ENCODE measurements around the gene MAN1B1.

MAN1B1 gene

GRCh38 chr9:137116728-137117127 is 29.9 kb downstream of the MAN1B1 start:
- TF ChIP-seq, protein P1, sequence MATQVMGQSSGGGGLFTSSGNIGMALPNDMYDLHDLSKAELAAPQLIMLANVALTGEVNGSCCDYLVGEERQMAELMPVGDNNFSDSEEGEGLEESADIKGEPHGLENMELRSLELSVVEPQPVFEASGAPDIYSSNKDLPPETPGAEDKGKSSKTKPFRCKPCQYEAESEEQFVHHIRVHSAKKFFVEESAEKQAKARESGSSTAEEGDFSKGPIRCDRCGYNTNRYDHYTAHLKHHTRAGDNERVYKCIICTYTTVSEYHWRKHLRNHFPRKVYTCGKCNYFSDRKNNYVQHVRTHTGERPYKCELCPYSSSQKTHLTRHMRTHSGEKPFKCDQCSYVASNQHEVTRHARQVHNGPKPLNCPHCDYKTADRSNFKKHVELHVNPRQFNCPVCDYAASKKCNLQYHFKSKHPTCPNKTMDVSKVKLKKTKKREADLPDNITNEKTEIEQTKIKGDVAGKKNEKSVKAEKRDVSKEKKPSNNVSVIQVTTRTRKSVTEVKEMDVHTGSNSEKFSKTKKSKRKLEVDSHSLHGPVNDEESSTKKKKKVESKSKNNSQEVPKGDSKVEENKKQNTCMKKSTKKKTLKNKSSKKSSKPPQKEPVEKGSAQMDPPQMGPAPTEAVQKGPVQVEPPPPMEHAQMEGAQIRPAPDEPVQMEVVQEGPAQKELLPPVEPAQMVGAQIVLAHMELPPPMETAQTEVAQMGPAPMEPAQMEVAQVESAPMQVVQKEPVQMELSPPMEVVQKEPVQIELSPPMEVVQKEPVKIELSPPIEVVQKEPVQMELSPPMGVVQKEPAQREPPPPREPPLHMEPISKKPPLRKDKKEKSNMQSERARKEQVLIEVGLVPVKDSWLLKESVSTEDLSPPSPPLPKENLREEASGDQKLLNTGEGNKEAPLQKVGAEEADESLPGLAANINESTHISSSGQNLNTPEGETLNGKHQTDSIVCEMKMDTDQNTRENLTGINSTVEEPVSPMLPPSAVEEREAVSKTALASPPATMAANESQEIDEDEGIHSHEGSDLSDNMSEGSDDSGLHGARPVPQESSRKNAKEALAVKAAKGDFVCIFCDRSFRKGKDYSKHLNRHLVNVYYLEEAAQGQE (IDR thresholded peaks at IDR 0.05; ENCODE audit: low read depth) = no peak

- no peak for TF ChIP-seq FOXM1 (IDR thresholded peaks at IDR 0.05; ENCODE audit: borderline replicate concordance, low read depth)
- TF ChIP-seq TCF12 (IDR thresholded peaks at IDR 0.05; ENCODE audit: low read depth) = no peak
- TF ChIP-seq, protein P2, sequence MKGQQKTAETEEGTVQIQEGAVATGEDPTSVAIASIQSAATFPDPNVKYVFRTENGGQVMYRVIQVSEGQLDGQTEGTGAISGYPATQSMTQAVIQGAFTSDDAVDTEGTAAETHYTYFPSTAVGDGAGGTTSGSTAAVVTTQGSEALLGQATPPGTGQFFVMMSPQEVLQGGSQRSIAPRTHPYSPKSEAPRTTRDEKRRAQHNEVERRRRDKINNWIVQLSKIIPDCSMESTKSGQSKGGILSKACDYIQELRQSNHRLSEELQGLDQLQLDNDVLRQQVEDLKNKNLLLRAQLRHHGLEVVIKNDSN (IDR thresholded peaks at IDR 0.05) = no peak
- TF ChIP-seq TEAD4 (IDR thresholded peaks at IDR 0.05) = no peak
- no peak for TF ChIP-seq CEBPB (IDR thresholded peaks at IDR 0.05)
- TF ChIP-seq, protein P1 (IDR thresholded peaks at IDR 0.05; ENCODE audit: low read depth) = no peak
- no peak for TF ChIP-seq CREB1 (IDR thresholded peaks at IDR 0.05; ENCODE audit: low read depth)
- TF ChIP-seq EP300 (IDR thresholded peaks at IDR 0.05; ENCODE audit: borderline replicate concordance) = no peak
- no peak for TF ChIP-seq YY1 (IDR thresholded peaks at IDR 0.05; ENCODE audit: low read depth)
- TF ChIP-seq MAX (IDR thresholded peaks at IDR 0.05) = no peak
- no peak for TF ChIP-seq RAD21 (IDR thresholded peaks at IDR 0.05; ENCODE audit: low read depth)
- TF ChIP-seq TAF1 (IDR thresholded peaks at IDR 0.05; ENCODE audit: low read depth) = no peak
- TF ChIP-seq NFIC (IDR thresholded peaks at IDR 0.05) = no peak
- TF ChIP-seq EGR1 (IDR thresholded peaks at IDR 0.05) = no peak
- TF ChIP-seq ZBTB7A (IDR thresholded peaks at IDR 0.05; ENCODE audit: low read depth) = no peak
Measured at GRCh38 chr9:137117269-137117731, 30.5 kb downstream of the MAN1B1 start.

DNA sequence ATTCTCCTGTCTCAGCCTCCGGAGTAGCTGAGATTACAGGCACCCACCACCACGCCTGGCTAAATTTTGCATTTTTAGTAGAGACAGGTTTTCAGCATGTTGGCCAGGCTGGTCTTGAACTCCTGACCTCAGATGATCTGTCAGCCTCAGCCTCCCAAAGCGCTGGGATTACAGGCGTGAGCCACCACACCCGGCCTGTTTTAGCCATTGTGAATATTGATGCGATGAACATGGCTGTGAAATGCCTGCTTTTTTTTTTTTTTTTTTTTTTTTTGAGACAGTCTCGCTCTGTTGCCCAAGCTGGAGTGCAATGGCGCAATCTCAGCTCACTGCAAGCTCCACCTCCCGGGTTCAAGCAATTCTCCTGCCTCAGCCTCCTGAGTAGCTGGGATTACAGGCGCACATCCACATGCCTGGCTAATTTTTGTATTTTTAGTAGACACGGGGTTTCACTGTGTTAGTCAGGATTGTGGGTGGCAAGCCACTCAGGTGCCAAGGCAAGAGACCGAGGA is 31.4 kb downstream of the MAN1B1 start:
- peak; percentile 66 for TF ChIP-seq CEBPB (IDR thresholded peaks at IDR 0.05)

DNA sequence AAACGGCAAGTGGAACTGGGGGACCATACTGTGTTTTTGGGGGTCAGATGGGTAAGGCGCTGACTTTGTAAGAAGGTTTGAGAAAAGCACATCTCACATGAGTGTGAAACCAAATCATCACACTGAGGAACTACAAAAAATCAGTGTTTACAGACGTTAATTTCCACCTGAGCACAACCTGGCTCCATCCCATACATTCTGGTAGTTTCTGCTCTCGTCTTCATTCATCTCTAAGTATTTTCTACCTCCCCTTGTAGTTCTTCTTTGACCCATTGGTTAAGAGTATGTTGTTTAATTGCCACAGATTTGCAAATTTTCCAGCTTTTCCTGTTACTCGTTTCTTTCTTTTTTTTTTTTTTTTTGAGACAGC is 36.7 kb downstream of the MAN1B1 start:
- TF ChIP-seq, protein P1 (IDR thresholded peaks at IDR 0.05; ENCODE audit: low read depth) = no peak
- TF ChIP-seq EGR1 (IDR thresholded peaks at IDR 0.05) (no peak), FOXM1 (IDR thresholded peaks at IDR 0.05; ENCODE audit: borderline replicate concordance, low read depth) (no peak), YY1 (IDR thresholded peaks at IDR 0.05; ENCODE audit: low read depth) (no peak)
- TF ChIP-seq, protein P2 (IDR thresholded peaks at IDR 0.05) = no peak

DNA sequence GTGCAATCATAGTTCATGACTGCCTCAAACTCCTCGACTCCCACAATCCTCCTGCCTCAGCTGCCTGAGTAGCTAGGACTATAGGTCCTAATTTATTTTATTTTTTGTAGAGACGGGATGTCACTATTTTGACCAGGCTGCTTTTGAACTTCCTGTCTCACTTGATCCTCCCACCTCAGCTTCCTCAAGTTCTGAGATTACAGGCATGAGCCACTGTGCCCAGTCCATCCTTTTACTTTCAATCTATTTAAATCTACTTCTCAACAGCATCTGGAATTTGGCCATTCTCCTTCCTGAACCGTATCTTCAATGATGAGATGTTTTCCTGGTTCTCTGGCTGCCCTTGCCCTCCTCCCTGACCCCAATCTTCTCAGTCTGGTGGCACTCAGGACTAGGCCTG is 40.0 kb downstream of the MAN1B1 start:
- TF ChIP-seq RAD21 (IDR thresholded peaks at IDR 0.05; ENCODE audit: low read depth) (no peak), TCF12 (IDR thresholded peaks at IDR 0.05; ENCODE audit: low read depth) (no peak), CREB1 (IDR thresholded peaks at IDR 0.05; ENCODE audit: low read depth) (no peak)

All from Ishikawa (cell line).